Lung (tissue), 12 donors: ENCODE results near the gene OR5K3. TPM values are rescaled to one million over a fixed set of nuclear protein-coding genes. Genes with fewer than 3 reads are reported as not detected.

Experiments used
- ATAC-seq: fragments of 200-7000 bp; cut with Tn5 transposase; one replicate; pipeline ENCODE4 v1.9.1; 2020; ENCODE audit warnings: moderate number of reproducible peaks; ENCODE audit not compliant: insufficient read depth, low FRiP score
- DNase-seq, 3 donors: peaks; one replicate each; pipeline ENCODE4 v3.0.0-alpha.2; 2013 to 2017
- H3K27ac ChIP-seq, 2 donors: one replicate each; pipeline ENCODE4 v1.5.1; 2013; ENCODE audit warnings: mild to moderate bottlenecking in 2 of 2, moderate library complexity in 2 of 2, control low read depth in 1 of 2, inconsistent platforms in 1 of 2, low read depth in 1 of 2, low read length in 1 of 2
- H3K27me3 ChIP-seq, 3 donors: one replicate each; pipeline ENCODE4 v1.5.1; 2013; ENCODE audit warnings: low read length in 2 of 3; ENCODE audit not compliant: control insufficient read depth in 3 of 3, insufficient read depth in 3 of 3
- H3K36me3 ChIP-seq, 4 donors: one replicate each; pipeline ENCODE4 v1.5.1; 2013; ENCODE audit warnings: low read length in 4 of 4, mild to moderate bottlenecking in 1 of 4, moderate library complexity in 1 of 4; ENCODE audit not compliant: control insufficient read depth in 4 of 4, insufficient read depth in 4 of 4
- H3K4me1 ChIP-seq, 5 donors: one replicate each; pipeline ENCODE4 v1.5.1; 2013; ENCODE audit warnings: low read length in 5 of 5, mild to moderate bottlenecking in 2 of 5, moderate library complexity in 1 of 5; ENCODE audit not compliant: control insufficient read depth in 5 of 5, insufficient read depth in 5 of 5
- H3K4me3 ChIP-seq: one replicate; pipeline ENCODE4 v1.5.1; 2013; ENCODE audit warnings: mild to moderate bottlenecking, control low read depth, moderate library complexity
- H3K9ac ChIP-seq, 2 donors: one replicate each; pipeline ENCODE4 v1.5.1; 2013; ENCODE audit warnings: low read length in 2 of 2, control low read depth in 1 of 2; ENCODE audit not compliant: insufficient read depth in 1 of 2
- H3K9me3 ChIP-seq, 4 donors: one replicate each; pipeline ENCODE4 v1.5.1; 2013; ENCODE audit warnings: low read length in 3 of 4, mild to moderate bottlenecking in 1 of 4, moderate library complexity in 1 of 4; ENCODE audit not compliant: control insufficient read depth in 4 of 4, insufficient read depth in 3 of 4
- CTCF ChIP-seq: IDR thresholded peaks from 2 replicates; pipeline ENCODE4 v1.5.1; 2012; ENCODE audit warnings: mild to moderate bottlenecking; ENCODE audit errors: control extremely low read depth, extremely low read depth
- WGBS, 2 donors: extraction: QIAGEN DNeasy Blood & Tissue Kit; methylation state at CpG; one replicate each; pipeline ENCODE4 v1.1.7; 2013; 5-methylcytosine and 5-hydroxymethylcytosine counted together
- polyA plus RNA-seq, 2 donors: library from polyadenylated mRNA; stranded (reverse); fragments of 200-250 nt; gene quantifications; one replicate each; pipeline ENCODE4 v1.2.1, GENCODE V29; 2013
- total RNA-seq, 2 donors: library from RNA; depleted of rRNA in 1 of 2; stranded (reverse); fragments of >200 nt in 1 of 2; gene quantifications; one replicate each; pipeline ENCODE4 v1.2.1, GENCODE V29; 2014 to 2021
- donor health status: control.
- donor health status: control.
- donor health status: Bipolar disorder and iron deficiency.
- donor health status: healthy.
- donor health status: DM: yes; HTN: yes; CAD: no.

OR5K3 gene
- total and polyA plus RNA-seq, 4 donors = not detected

- no peak overlapping the region for H3K27ac ChIP-seq
- H3K9me3 ChIP-seq = peaks cover 0 to 17% (median 9%) of the 10 kb centered on the region in 4 donors
- H3K9ac ChIP-seq = no peak overlapping the region
- H3K4me1 ChIP-seq = no peaks in the 10 kb centered on the region
- H3K27me3 ChIP-seq = no peaks in the 10 kb centered on the region
- no peak overlapping the region for H3K4me3 ChIP-seq
- DNase-seq (no peak), ATAC-seq (no peak)
- 92 to 94% methylated on average over 1 of the region's 1 CpG for WGBS, 2 donors
- no peaks in the 10 kb centered on the region for H3K36me3 ChIP-seq
- no peak for TF ChIP-seq CTCF
Measured at GRCh38 chr3:98402507-98402906, 12.0 kb downstream of the OR5K3 start.

DNA sequence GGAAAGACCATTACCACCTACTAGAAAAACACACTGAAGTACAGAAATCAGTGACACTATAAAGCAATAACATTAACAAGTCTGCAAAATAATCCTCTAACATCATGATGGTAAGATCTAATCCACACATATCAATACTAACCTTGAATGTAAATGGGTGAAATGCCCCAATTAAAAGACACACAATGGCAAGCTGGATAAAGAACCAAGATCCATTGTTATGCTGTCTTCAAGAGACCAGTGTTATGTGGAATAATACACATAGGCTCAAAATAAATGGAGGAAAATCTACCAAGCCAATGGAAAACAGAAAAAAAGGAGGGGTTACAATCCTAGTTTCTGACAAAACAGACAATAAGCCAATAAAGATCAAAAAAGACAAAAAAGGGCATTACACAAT is 13.5 kb downstream of the OR5K3 start:
- Histone ChIP-seq H3K36me3 (no peaks in the 10 kb centered on the region), H3K9me3 (peaks cover 0 to 17% (median 9%) of the 10 kb centered on the region in 4 donors), H3K4me1 (no peaks in the 10 kb centered on the region), H3K27ac (no peak overlapping the region), H3K9ac (no peak overlapping the region), H3K4me3 (no peak overlapping the region), H3K27me3 (no peaks in the 10 kb centered on the region)
- no peak for TF ChIP-seq CTCF
- DNase-seq (no peak), ATAC-seq (no peak)

DNA sequence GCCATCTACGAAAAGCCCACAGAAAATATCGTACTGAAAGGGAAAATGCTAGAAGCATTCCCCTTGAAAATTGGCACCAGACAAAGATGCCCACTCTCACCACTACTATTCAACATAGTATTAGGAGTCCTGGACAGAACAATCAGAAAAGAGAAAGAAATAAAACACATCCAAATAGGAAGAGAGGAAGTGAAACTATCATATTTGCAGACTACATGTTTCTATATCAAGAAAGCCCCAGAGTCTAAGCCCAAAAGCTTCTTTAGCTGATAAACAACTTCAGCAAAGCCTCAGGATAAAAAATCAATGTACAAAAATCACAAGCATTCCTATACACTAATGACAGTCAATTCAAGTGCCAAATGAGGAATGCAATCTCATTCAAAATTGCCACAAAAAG is 15.6 kb downstream of the OR5K3 start:
- Histone ChIP-seq H3K4me3 (no peak overlapping the region), H3K9me3 (peaks cover 0 to 17% (median 9%) of the 10 kb centered on the region in 4 donors), H3K36me3 (no peaks in the 10 kb centered on the region), H3K27ac (no peak overlapping the region), H3K27me3 (no peaks in the 10 kb centered on the region), H3K9ac (no peak overlapping the region), H3K4me1 (no peaks in the 10 kb centered on the region)
- ATAC-seq (no peak), DNase-seq (no peak)
- 94 to 95% methylated on average over 2 of the region's 2 CpGs for WGBS, 2 donors
- no peak for TF ChIP-seq CTCF

GRCh38 chr3:98432575-98432974 is 42.1 kb downstream of the OR5K3 start:
- H3K27ac ChIP-seq = no peak overlapping the region
- no peaks in the 10 kb centered on the region for H3K36me3 ChIP-seq
- H3K9ac ChIP-seq = no peak overlapping the region
- DNase-seq (no peak), ATAC-seq (no peak)
- no peak for TF ChIP-seq CTCF
- H3K4me3 ChIP-seq = no peak overlapping the region
- no peaks in the 10 kb centered on the region for H3K4me1 ChIP-seq
- H3K27me3 ChIP-seq = no peaks in the 10 kb centered on the region
- H3K9me3 ChIP-seq = peaks cover 0 to 12% (median 7%) of the 10 kb centered on the region in 4 donors
